Measurements from ENCODE around the gene ACAP1. TPM values are rescaled to one million over a fixed set of nuclear protein-coding genes. Genes with fewer than 3 reads are reported as not detected.

Gene ACAP1
- polyA plus RNA-seq, 1 experiment = 0.35 TPM

- TF ChIP-seq, protein P1, sequence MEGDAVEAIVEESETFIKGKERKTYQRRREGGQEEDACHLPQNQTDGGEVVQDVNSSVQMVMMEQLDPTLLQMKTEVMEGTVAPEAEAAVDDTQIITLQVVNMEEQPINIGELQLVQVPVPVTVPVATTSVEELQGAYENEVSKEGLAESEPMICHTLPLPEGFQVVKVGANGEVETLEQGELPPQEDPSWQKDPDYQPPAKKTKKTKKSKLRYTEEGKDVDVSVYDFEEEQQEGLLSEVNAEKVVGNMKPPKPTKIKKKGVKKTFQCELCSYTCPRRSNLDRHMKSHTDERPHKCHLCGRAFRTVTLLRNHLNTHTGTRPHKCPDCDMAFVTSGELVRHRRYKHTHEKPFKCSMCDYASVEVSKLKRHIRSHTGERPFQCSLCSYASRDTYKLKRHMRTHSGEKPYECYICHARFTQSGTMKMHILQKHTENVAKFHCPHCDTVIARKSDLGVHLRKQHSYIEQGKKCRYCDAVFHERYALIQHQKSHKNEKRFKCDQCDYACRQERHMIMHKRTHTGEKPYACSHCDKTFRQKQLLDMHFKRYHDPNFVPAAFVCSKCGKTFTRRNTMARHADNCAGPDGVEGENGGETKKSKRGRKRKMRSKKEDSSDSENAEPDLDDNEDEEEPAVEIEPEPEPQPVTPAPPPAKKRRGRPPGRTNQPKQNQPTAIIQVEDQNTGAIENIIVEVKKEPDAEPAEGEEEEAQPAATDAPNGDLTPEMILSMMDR (IDR thresholded peaks at IDR 0.05; ENCODE audit: low read depth, low read length) = no peak
- POLR2A ChIA-PET = interaction anchor here (0.6 kb wide), 1 partner anchor 72 kb away, joined by 3 read pairs; no protein-coding TSS in a partner anchor
- Histone ChIP-seq H3K4me3 (ENCODE audit: low read depth, low read length) (no peak overlapping the region), H3K27ac (ENCODE audit: low read depth, low read length) (no peak overlapping the region), H3K9me3 (ENCODE audit: control insufficient read depth, insufficient read depth, low read length) (no peaks in the 10 kb centered on the region; the same call in 1 of the 2 replicates), H3K27me3 (ENCODE audit: control insufficient read depth, insufficient read depth, low read length) (no peaks in the 10 kb centered on the region)
- CTCF ChIA-PET = no interaction called here
- no peak for DNase-seq (ENCODE audit: low read depth, low spot score)
These were observed 53.9 kb downstream of the ACAP1 start for GRCh38 chr17:7389924-7390910.

- no peak for DNase-seq (ENCODE audit: low read depth, low spot score)
- H3K27ac ChIP-seq (ENCODE audit: low read depth, low read length) = no peak overlapping the region
- TF ChIP-seq, protein P1 (IDR thresholded peaks at IDR 0.05; ENCODE audit: low read depth, low read length) = no peak
- no peaks in the 10 kb centered on the region for H3K27me3 ChIP-seq (ENCODE audit: control insufficient read depth, insufficient read depth, low read length)
- ChIA-PET CTCF (no interaction called here), POLR2A (interaction anchor here (0.6 kb wide), 1 partner anchor 71 kb away, joined by 3 read pairs; no protein-coding TSS in a partner anchor)
- no peak overlapping the region for H3K4me3 ChIP-seq (ENCODE audit: low read depth, low read length)
- H3K9me3 ChIP-seq (ENCODE audit: control insufficient read depth, insufficient read depth, low read length) = no peaks in the 10 kb centered on the region; the same call in 1 of the 2 replicates
These were observed 55.0 kb downstream of the ACAP1 start for GRCh38 chr17:7391307-7391706.

GRCh38 chr17:7392696-7393612 is 56.6 kb downstream of the ACAP1 start:
- Histone ChIP-seq H3K27ac (ENCODE audit: low read depth, low read length) (no peak overlapping the region), H3K9me3 (ENCODE audit: control insufficient read depth, insufficient read depth, low read length) (no peaks in the 10 kb centered on the region; the same call in 1 of the 2 replicates), H3K27me3 (ENCODE audit: control insufficient read depth, insufficient read depth, low read length) (no peaks in the 10 kb centered on the region), H3K4me3 (ENCODE audit: low read depth, low read length) (peak overlapping the region; percentile 87)
- no peak for DNase-seq (ENCODE audit: low read depth, low spot score)
- CTCF ChIA-PET = interaction anchor here (0.6 kb wide), 1 partner anchor 40 kb away, joined by 3 read pairs; no protein-coding TSS in a partner anchor
- TF ChIP-seq, protein P1 (IDR thresholded peaks at IDR 0.05; ENCODE audit: low read depth, low read length) = no peak
- POLR2A ChIA-PET = no interaction called here

GRCh38 chr17:7393613-7394451 is 57.5 kb downstream of the ACAP1 start:
- POLR2A ChIA-PET = interaction anchor here (1.0 to 2.0 kb wide), 2 partner anchors 10 to 13 kb away, joined by 3 to 8 read pairs; partner anchors contain the start of gene TMEM256
- Histone ChIP-seq H3K9me3 (ENCODE audit: control insufficient read depth, insufficient read depth, low read length) (no peaks in the 10 kb centered on the region; the same call in 1 of the 2 replicates), H3K27me3 (ENCODE audit: control insufficient read depth, insufficient read depth, low read length) (no peaks in the 10 kb centered on the region), H3K4me3 (ENCODE audit: low read depth, low read length) (peak overlapping the region; percentile 87), H3K27ac (ENCODE audit: low read depth, low read length) (peak overlapping the region; percentile 78)
- CTCF ChIA-PET = interaction anchor here (0.5 to 2.4 kb wide), 4 partner anchors 10 to 141 kb away, joined by 3 to 7 read pairs (median 3); partner anchors contain the start of genes TMEM256 and TMEM95
- TF ChIP-seq, protein P1 (IDR thresholded peaks at IDR 0.05; ENCODE audit: low read depth, low read length) = no peak
- DNase-seq (ENCODE audit: low read depth, low spot score) = no peak

Measured in AG04450 (cell line).